Daoy (cell line): ENCODE results near the gene BEX4. TPM values are rescaled to one million over a fixed set of nuclear protein-coding genes. Genes with fewer than 3 reads are reported as not detected.
A peak's percentile ranks its signal among the peaks of the same experiment; 100 is the strongest.
"Not testable (repeated sequence)": the region's sequence is repeated elsewhere in the genome, so short reads cannot be mapped to it uniquely, and the experiment has no call there.

Experiments used
- DNase-seq: peaks from one replicate; pipeline ENCODE4 v3.0.0-alpha.2; 2015; ENCODE audit warnings: low read depth
- total RNA-seq: library from RNA; depleted of rRNA; stranded (reverse); fragments of >200 nt; shearing (Covaris generic); gene quantifications from 2 replicates; pipeline ENCODE4 v1.2.3, GENCODE V29; 2014; rRNA removed

The BEX4 gene, protein sequence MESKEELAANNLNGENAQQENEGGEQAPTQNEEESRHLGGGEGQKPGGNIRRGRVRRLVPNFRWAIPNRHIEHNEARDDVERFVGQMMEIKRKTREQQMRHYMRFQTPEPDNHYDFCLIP
- total RNA-seq, result 2.9 and 4.8 TPM in 2 replicates

DNA sequence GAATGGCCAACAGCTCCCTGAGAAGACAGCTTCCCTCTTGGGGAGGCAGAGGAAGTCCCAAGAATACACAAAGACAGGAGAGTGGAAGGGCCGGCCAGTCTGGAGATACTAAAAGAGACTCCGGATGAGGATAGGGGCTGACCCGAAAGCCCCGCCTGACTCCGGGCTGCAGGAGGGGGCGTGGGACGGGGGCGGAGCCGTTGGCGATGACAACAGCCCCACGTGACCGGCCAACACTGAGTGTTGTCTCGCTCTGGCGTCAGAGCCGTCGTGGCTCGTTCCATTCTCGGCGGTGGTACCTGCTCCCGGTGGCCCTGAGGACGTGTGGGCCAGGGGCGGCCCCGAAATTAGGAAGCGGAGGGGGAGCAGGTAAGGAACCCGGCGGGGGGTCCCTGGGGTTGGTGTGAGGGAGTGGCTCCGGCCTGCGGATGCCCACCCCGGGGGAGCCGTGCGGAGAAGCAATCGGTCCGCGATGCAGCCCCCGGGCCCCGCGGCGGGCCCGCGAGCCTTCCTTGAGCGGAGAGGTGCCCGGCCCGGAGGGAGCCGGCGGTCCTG lies at the start of gene BEX4:
BEX4 (plus strand) TSS at position 239 of the 555 bp plus-strand sequence. CDS start 1,046 bp downstream, outside the sequence.
- DNase-seq, result peak; percentile 76

DNA sequence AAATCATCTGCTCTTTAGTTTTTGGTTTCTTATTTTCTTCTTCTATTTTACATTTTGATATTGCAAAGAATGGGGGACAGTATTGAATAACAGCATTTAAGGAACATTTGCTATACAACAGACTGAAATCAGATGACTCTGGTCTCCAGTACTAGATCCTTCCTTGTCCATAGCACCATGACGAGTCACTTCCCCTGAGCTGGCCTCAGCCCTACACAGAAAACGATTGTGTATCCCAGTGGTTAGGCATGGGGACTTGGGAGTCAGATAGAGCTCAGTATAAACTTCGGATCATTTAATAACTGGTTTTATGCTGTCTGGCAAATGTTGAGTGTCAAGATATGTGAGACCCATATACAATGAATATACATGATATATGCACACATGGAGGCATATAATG lies 44.7 kb upstream of the BEX4 start:
- peak; percentile 7 for DNase-seq

DNA sequence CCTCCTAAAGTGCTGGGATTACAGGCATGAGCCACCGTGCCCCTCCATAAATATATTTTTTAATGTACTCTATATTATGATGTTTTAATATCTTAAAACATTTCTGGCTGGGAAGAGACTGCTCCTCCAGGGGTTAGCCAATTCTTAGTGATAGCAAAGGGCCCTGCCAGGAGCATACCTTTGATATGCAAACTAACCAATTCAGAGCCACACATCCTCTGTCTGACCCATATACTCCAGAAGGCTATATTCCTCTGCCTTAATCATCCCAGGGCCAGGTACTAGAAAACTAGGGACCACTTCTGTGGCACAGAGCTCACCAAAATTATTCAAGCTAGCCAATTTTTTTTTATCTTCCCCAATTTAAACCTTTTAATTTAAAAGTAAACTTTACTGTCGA lies 43.6 kb upstream of the BEX4 start:
- DNase-seq, result no peak

DNA sequence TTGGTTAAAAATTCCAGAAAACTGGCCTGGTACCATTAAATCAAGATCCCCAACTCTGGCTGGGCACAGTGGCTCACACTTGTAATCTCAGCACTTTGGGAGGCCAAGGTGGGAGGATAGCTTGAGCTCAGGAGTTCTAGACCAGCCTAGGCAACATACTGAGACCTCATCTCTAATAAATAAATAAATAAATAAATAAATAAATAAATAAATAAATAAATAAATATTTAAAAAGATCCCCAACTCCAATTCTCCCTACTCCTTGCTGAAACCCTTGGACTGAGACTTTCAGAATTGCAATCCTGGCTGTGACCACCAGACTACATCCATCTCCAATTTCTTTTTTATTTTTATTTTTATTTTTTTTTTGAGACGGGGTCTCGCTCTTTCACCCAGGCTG lies 39.7 kb upstream of the BEX4 start:
- DNase-seq, result not testable (repeated sequence)

DNA sequence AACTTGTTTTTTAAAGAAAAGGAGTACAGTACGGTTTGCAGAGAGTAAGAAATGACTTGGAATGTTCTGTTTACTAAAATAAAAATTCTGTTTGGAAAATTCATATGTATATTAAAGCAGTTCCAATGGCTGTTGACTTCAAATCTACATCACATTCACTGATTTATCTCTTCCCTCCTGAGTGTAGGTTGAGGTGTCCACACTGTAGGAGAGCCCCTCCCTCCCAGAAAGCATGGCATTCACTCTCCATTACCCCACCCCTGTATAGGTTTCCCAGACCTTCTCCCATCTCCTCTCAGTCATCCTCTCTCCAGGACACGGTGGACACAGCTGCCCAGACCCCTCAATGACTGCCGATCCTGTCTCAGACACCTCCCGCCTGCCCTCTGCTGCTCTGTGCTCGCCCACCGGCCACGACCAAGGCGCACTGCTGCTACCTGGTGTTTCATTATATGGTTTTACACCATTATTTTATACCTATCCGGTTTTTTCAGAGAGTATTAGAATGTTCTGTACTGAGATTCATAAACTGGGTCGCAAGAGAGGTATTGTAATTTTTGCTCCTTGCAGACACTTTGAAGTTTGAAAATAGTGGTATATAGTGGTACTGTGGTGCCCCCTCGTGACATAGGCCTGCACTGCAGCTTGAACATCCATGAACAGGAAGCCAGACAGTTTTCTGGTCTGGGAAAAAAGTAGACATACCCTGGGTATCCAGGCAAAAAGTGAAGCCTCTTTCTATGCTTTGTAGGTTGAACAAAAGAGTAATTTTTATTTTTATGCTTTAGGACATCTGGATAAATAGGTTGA lies 38.8 kb upstream of the BEX4 start:
- peak; percentile 28 for DNase-seq

DNA sequence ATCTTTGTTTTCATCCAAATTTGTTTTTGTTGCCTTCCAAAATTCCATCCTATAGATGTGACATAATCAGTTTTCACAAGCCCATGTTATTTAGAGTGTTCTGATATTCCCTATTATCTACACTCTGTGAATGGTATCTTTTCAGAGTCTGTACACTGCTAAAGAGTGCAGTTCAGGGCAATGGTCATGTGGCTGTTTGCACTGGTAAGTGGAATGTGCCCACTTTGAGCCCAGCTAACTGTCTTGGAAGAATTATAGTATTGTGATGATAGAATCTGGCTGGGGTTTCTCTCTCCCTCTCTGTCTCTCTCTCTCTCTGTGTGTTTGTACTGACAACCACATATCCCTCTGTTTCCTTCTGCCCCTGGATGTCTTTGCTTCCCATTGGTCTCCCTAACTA lies 37.4 kb upstream of the BEX4 start:
- DNase-seq, result no peak

DNA sequence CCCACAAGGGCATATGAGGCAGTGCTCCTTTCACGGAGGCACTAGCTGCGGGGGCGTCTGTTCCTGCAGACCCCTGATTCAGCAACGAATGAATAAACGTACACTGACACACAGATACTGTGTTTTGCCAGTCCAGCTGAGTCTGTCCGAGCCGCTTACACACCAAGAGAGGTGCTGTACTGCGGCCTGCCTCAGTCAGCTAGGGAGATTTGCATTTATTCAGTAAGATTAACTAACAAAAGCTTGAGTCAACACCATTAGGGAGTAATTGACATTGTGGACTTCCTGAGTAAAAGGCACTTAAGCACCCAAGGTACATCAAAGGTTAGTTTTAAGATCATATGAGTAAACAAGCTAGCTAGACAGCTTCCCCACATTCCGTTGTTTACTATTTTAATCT lies 31.0 kb upstream of the BEX4 start:
- no peak for DNase-seq

DNA sequence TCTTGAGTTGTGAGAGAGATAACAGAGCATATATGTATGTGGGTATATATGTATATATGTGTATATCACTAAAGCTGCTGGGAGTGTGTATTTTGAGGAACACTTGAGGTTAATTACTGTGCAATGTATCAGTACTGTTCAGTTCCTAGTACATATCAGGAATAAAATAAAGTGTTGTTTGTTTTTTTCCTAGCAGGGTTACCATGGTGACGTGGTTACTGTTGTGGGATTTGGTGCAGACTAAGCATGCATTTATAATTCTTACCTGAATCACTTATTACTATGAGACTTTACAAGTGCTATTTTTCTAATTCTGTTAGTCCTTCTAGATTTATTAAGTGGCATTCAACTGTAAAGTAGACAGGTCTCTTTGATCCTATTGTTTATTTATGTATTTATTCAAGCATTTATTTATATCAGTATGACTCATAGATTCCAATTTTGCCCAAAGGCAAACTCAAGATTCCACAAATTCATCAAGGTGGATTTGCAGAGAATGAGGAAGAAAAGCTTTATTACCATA lies 26.9 kb upstream of the BEX4 start:
- no peak for DNase-seq

DNA sequence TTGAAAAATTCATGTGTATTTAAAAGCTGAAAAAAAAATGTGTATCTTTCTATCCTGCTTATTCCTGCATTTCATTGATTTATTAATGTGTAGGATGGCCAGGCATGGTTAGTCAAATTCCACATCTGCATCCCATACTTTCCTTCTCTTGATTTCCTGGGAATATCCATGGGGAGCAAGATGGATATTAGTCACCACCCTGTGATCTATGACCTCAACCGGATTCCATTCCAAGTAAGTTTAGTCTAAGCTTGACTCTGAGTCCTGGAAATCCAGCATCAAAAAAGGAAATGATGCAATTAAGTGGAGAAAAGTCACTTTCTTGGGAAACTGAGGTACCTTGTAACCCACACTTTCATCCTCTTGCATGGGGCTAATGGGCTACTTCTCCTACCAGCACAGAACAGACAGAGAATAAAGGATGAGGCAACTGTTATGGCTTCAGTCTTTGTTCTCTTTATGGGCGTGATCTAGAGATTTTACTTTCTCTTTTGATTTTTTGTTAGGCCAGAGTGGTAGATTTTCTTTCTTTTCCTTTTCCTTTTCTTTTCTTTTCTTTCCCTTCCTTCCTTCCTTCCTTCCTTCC lies 17.1 kb upstream of the BEX4 start:
- DNase-seq, result peak; percentile 33

DNA sequence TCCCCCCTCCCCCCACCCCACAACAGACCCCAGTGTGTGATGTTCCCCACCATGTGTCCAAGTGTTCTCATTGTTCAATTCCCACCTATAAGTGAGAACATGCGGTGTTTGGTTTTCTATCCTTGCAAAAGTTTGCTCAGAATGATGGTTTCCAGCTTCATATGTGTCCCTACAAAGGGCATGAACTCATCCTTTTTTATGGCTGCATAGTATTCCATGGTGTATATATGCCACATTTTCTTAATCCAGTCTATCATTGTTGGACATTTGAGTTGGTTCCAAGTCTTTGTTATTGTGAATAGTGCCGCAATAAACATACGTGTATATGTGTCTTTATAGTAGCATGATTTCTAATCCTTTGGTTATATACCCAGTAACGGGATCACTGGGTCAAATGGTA lies 16.2 kb upstream of the BEX4 start:
- DNase-seq, result not testable (repeated sequence)

DNA sequence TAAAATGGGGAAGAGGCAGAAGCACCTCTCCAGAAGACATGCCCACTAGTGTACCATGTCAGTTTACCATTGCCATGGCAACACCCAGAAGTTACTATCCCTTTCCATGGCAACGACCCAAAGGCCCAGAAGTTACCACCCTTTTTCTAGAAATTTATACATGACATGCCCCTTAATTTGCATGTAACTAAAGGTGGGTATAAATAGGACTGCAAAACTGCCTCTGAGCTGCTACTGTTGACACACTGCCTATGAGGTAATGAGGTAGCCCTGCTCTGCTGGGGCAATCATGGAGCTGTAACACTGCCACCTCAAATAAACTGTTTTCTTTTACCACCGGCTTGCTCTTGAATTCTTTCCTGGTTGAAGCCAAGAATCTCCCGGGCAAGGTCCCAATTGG lies 13.9 kb upstream of the BEX4 start:
- DNase-seq, result no peak

DNA sequence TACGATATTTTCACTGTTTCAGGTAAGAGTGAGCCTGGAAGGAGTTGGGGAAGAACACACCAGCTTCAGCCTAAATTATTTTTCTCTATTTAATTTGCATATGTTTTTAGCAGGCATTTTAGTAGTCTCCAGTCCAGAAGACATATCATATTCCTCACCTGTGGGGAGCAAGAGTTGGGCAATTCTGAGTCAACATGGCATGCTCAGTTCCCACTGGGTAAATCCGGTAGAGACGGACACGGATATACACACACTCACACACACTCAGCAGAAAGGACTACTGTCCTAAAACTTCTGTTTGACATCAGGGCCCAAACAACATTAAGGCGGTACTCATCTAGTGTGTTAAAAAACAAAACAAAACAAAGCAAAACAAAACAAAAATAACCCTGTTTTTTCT lies 4.9 kb upstream of the BEX4 start:
- no peak for DNase-seq

DNA sequence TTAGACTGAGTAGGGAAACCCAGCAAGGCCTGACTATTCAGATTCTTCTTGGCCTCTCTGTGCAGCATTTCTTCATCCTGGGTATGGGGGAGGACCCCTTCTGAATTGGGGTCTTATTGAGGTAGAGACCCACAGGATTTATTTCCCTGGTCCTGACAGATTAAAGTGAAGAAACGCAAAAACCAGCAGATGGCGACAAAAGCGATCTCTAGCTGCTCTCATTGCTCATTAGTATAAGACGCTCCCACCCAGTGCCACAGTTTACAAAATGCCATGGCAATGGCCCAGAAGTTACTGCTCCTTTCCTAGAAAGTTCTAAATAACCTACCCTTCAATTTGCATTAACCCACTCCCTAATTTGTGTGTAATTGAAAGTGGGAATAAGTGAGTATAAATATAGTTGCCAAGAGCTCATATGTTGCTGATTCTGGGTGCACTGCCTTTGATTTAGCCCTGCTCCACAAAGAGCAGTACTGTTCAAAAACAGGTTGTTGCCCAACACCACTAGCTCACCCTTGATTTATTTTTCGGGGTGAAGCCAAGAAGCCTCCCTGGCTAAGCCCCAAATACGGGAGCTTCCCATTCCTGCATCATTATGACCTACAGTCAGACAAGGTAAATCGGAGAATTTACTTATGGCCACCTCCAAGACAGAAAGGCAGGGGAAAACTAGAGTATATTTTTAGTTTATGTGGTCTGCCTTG lies 3.7 kb upstream of the BEX4 start:
- peak; percentile 29 for DNase-seq

DNA sequence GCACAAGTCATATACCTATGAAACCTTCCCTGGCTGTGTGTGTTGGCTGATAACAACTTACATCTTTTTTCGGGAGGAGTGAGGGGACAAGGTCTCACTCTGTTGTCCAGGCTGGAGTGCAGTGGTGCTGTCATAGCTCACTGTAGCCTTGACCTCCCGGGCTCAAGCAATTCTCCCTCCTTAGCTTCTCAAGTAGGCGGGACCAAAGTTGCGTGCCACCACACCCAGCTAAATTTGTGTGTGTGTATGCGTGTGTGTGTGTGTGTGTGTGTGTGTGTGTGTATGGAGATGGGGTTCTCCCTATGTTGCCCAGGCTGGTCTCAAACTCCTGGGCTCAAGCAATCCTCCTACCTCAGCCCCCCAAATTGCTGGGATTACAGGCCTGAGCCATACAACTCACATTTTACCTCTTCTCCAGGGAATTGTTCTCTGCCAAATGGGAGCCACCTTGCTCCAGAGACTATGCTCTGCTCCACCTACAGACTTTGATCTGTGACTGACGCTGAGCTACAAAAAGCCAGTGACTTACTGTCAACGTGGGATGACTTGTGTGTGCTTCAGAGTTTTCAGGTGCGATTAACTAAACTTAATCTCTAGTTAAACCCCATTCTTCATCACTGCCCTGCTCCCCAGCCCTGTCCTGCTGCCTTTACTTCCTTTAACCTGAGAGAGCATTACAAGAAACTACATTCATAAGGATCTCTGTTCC lies 2.0 kb upstream of the BEX4 start:
- DNase-seq, result no peak

DNA sequence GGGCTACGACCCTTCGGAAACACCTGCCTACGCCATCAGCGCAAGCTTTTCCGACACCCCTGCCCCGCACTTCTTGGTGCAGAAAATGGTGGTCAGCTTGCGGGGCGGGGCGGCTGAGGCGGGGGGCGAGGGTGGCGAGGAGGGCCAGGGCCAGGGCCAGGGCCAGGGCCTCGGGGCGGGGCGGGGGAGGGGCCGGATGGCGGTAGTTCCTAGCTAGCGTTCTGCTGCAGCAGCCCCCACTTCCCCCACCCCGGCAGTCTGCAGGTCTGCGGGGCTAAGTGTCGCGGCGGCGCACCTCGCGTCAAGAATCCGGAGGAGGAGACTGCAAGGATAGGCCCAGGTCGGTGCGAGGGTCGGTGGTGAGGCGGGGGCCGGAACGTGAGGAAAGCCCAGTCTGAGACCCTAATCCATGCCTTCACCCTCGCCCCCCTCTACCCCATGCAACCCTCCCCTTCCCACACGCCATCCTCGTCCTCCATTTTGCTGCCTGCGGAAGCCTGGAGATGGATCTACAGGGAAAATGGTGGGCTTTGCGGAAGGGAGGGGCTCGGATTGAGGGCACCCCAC lies 600 bp downstream of the BEX4 start:
- no peak for DNase-seq

DNA sequence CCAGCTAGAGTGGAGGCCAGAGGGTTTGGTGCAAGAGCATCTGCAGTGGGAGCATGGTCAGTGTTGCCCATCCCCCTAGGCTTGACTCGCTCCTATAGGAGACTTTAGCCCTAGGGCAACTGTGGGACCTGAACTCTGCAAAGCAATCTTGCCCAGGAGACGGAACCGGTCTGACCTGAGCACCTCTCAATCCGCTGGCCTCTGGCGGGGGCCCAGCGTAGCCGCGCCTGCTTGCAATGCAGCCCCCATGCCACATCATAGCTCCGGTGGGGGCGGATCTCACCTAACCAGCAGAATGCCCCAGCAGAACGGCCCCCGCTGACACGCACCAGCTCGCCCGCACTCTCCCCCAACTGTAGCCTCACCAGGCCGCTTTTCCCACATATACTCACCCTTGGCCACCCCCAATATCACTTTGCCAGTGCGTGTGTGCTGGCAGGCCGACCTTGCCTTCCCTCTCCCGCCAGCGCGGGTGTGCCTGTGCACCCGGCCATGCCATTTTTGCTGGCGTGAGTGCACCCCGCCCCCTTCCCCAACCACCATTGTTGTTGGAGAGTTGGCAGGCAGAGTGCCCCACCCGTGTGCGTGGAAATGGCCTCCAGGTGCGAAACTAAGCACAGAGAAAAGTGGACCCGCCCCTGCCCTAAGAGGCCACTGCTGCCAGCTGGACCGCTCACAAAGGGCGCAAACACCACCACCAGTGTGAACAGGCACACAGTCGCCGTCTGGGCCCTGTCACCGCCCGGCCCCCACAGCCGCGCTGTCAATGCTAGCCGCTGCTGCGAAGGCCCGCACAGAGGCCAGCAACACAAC lies 5.8 kb downstream of the BEX4 start:
- DNase-seq, result no peak

DNA sequence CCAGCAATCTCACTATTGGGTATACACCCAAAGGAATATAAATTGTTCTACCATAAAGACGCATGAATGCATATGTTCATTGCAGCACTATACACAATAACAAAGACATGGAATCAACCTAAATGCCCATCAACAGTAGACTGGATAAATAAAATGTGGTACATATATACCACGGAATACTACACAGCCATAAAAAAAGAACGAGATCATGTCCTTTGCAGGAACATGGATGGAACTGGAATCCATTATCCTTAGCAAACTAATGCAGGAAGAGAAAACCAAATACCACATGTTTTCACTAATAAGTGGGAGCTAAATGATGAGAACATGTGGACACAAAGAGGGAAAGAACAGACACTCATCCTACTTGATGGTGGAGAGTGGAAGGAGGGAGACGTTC lies 11.0 kb downstream of the BEX4 start:
- not testable (repeated sequence) for DNase-seq

DNA sequence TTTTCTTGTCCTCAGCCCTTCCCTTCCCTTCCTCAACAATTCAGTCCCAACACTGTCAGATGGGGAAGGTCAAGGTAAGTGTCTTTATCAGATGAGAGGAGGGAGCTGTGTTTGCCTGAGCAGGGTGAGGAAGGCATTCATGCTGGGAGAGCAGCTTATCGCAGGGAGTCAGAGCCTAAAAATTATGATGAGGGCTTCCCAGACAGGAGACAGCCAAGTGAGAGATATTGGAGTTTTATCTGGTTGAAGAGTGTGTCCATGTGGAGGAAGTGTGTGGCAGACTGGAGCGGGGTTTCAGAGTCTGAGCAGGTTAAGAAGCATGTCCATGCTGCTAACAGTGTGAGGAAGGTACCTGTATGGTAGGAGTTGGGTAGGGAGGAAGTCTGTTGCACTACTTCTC lies 18.4 kb downstream of the BEX4 start:
- DNase-seq, result no peak

DNA sequence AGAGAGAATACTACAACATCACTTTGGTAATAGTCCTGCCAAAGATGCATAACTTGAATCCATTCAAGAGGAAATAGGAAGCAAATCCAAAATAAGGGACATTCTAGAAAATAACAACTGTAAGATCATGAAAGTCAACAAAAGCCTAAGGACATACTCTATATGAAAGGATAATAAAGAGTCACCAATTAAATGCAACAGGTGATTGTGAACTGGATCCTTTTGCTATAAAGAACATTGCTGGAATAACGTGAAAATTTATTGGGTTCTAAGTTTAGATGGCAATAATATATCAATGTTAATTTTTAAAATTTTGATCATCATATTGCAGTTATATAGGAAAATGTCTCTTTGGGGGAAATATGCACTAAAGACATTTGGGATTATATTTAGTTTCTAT lies 20.0 kb downstream of the BEX4 start:
- no peak for DNase-seq

DNA sequence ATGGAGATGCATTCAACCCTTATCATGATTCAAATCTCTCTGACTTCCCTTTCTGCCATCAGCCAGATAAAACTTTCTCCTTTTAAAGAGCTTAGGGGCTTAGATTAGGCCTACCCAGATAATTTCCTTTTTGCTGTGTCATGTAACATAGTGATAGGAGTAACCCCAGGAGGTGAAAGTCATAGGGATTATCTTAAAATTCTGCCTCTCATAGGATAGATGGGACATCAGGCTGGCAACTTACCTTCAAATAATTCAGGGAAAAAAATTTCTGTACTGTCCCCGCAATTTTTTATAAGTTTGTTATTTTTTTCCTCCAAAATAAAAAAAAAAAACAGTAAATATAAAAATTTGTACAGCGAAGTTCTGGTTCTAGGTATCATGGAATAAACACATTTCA lies 20.7 kb downstream of the BEX4 start:
- not testable (repeated sequence) for DNase-seq
